GM23248 (cell line): ENCODE results near the gene SP6. TPM values are rescaled to one million over a fixed set of nuclear protein-coding genes. Genes with fewer than 3 reads are reported as not detected.
A peak's percentile ranks its signal among the peaks of the same experiment; 100 is the strongest.

ENCODE experiments used
- DNase-seq: peaks from one replicate; pipeline ENCODE4 v3.0.0-alpha.2; 2015
- H2AFZ ChIP-seq: fragments of 200-600 bp; sonication (generic); 2 replicates; pipeline ENCODE4 v1.6.1; 2016; ENCODE audit warnings: antibody characterized with exemption
- H3F3A ChIP-seq: fragments of 200-600 bp; sonication (generic); 2 replicates; pipeline ENCODE4 v1.6.1; 2016; ENCODE audit warnings: mild to moderate bottlenecking, antibody characterized with exemption, mixed run types; ENCODE audit not compliant: insufficient read depth
- H3K27ac ChIP-seq: fragments of 200-600 bp; sonication (generic); 2 replicates; pipeline ENCODE4 v1.5.1; 2016; ENCODE audit warnings: mild to moderate bottlenecking
- H3K27me3 ChIP-seq: fragments of 200-600 bp; sonication (generic); replicated peaks from 2 replicates; pipeline ENCODE4 v1.6.1; 2016; ENCODE audit warnings: mild to moderate bottlenecking; ENCODE audit not compliant: insufficient read depth
- H3K36me3 ChIP-seq: fragments of 200-600 bp; sonication (generic); 2 replicates; pipeline ENCODE4 v1.6.1; 2016; ENCODE audit warnings: low read depth, mild to moderate bottlenecking
- H3K4me1 ChIP-seq: fragments of 200-600 bp; sonication (generic); 2 replicates; pipeline ENCODE4 v1.6.1; 2016; ENCODE audit warnings: mild to moderate bottlenecking; ENCODE audit not compliant: insufficient read depth
- H3K4me2 ChIP-seq: fragments of 200-600 bp; sonication (generic); one replicate; pipeline ENCODE4 v1.6.1; 2016; ENCODE audit warnings: mild to moderate bottlenecking; ENCODE audit not compliant: unreplicated experiment
- H3K4me3 ChIP-seq: fragments of 200-600 bp; sonication (generic); 2 replicates; pipeline ENCODE4 v1.5.1; 2016; ENCODE audit warnings: mild to moderate bottlenecking
- H3K79me2 ChIP-seq: fragments of 200-600 bp; sonication (generic); 2 replicates; pipeline ENCODE4 v1.6.1; 2016; ENCODE audit warnings: mild to moderate bottlenecking; ENCODE audit not compliant: insufficient read depth
- H3K9ac ChIP-seq: fragments of 200-600 bp; sonication (generic); 2 replicates; pipeline ENCODE4 v1.6.1; 2016; ENCODE audit warnings: mild to moderate bottlenecking
- H3K9me2 ChIP-seq: fragments of 200-600 bp; sonication (generic); 2 replicates; pipeline ENCODE4 v1.6.1; 2016; ENCODE audit warnings: mixed run types, mild to moderate bottlenecking, moderate library complexity; ENCODE audit not compliant: insufficient read depth
- H3K9me3 ChIP-seq: fragments of 200-600 bp; sonication (generic); one replicate; pipeline ENCODE4 v1.6.1; 2017; ENCODE audit warnings: low read depth
- H4K20me1 ChIP-seq: fragments of 200-600 bp; sonication (generic); 2 replicates; pipeline ENCODE4 v1.6.0; 2016; ENCODE audit not compliant: insufficient read depth
- EZH2 ChIP-seq: fragments of 200-600 bp; sonication (generic); IDR thresholded peaks from 2 replicates; pipeline ENCODE4 v1.6.1; 2018; ENCODE audit warnings: antibody characterized with exemption, mild to moderate bottlenecking; ENCODE audit not compliant: insufficient read depth, poor library complexity, severe bottlenecking
- EZH2phosphoT487 ChIP-seq: fragments of 200-600 bp; sonication (generic); IDR thresholded peaks from 2 replicates; pipeline ENCODE4 v1.6.1; 2018; ENCODE audit warnings: antibody characterized with exemption, moderate library complexity, mild to moderate bottlenecking, low read depth; ENCODE audit not compliant: insufficient read depth
- whole genome bisulfite sequencing, 2 experiments: methylation state at CpG; one replicate each; pipeline ENCODE4 v1.1.6; 2015 to 2017; ENCODE audit warnings: low lambda C conversion rate in 2 of 2, low coverage in 1 of 2; ENCODE audit errors: missing lambda C conversion rate in 2 of 2; 5-methylcytosine and 5-hydroxymethylcytosine counted together
- in situ Hi-C: fragments of 300-500 bp; cut with MboI; formaldehyde crosslinking; loops from 2 replicates; pipeline ENCODE4 v1.15.0; 2020
- polyA plus RNA-seq: library from polyadenylated mRNA; unstranded; fragments of >200 nt; fragmentation: Nextera tagmentation; extraction: Ambion mirVana; gene quantifications from 2 replicates; pipeline ENCODE4 v1.2.1, GENCODE V29; 2016
- total RNA-seq: library from RNA; depleted of rRNA; stranded (reverse); fragments of >200 nt; shearing (Covaris generic); gene quantifications from 2 replicates; pipeline ENCODE4 v1.2.3, GENCODE V29; 2014

Gene SP6
- total and polyA plus RNA-seq, 2 experiments from 2014 or later, result not detected

- H3K4me2 ChIP-seq, result peak overlapping the region; percentile 99
- TF ChIP-seq EZH2phosphoT487 (no peak), EZH2 (no peak)
- H3K9ac ChIP-seq, result peak overlapping the region; percentile 87
- peak overlapping the region; percentile 94 for H3K4me3 ChIP-seq
- peak overlapping the region; percentile 80 for H2AFZ ChIP-seq
- peak; percentile 50 for DNase-seq
- no peaks in the 10 kb centered on the region for H3K9me3 ChIP-seq
- peaks cover 9% of the 10 kb centered on the region; the same call in 1 of the 2 replicates for H3F3A ChIP-seq
- in situ Hi-C loops, result no loop called here
- H3K36me3 ChIP-seq, result no peaks in the 10 kb centered on the region
- peak overlapping the region; percentile 80 for H3K27ac ChIP-seq
- H4K20me1 ChIP-seq, result no peaks in the 10 kb centered on the region
- peaks cover 17% of the 10 kb centered on the region for H3K4me1 ChIP-seq
- H3K9me2 ChIP-seq, result no peaks in the 10 kb centered on the region
- peaks cover 66% of the 10 kb centered on the region for H3K79me2 ChIP-seq
- H3K27me3 ChIP-seq, result no peaks in the 10 kb centered on the region
- 1 to 2% methylated on average over 20 to 22 of the region's 22 CpGs for WGBS, 2 experiments
These were observed 45.9 kb upstream of the SP6 start for GRCh38 chr17:47896672-47897490.

- in situ Hi-C loops, result no loop called here
- peak within 1 kb of the TSS; percentile 93 for H2AFZ ChIP-seq
- no peaks in the 10 kb centered on the region for H3K9me2 ChIP-seq
- no peak for TF ChIP-seq EZH2phosphoT487
- H3K9me3 ChIP-seq, result no peaks in the 10 kb centered on the region
- WGBS, 2 experiments, result 1% methylated on average over 38 to 39 of the region's 70 CpGs
- peaks cover 17% of the 10 kb centered on the region for H3K4me1 ChIP-seq
- H3K9ac ChIP-seq, result peak within 1 kb of the TSS; percentile 88
- peaks cover 58% of the 10 kb centered on the region for H3K79me2 ChIP-seq
- H3K27me3 ChIP-seq, result no peaks in the 10 kb centered on the region
- DNase-seq, result peak; percentile 99
- H3K36me3 ChIP-seq, result no peaks in the 10 kb centered on the region
- H3F3A ChIP-seq, result peaks cover 9% of the 10 kb centered on the region; the same call in 1 of the 2 replicates
- H4K20me1 ChIP-seq, result no peaks in the 10 kb centered on the region
- peak within 1 kb of the TSS; percentile 94 for H3K4me3 ChIP-seq
- peak within 1 kb of the TSS; percentile 80 for H3K27ac ChIP-seq
- peak within 1 kb of the TSS; percentile 99 for H3K4me2 ChIP-seq
These were observed 45.1 kb upstream of the SP6 start, which contains the start of gene SP2 for GRCh38 chr17:47895856-47896671. Gene SP2 (plus strand): TSS chr17:47896236. CDS start chr17:47896287, 51 bp downstream.

GRCh38 chr17:47895347-47895855 is 44.4 kb upstream of the SP6 start:
- H4K20me1 ChIP-seq, result no peaks in the 10 kb centered on the region
- in situ Hi-C loops, result no loop called here
- no peaks in the 10 kb centered on the region for H3K9me2 ChIP-seq
- peak overlapping the region; percentile 93 for H2AFZ ChIP-seq
- H3K9ac ChIP-seq, result peak overlapping the region; percentile 88
- TF ChIP-seq EZH2phosphoT487 (no peak), EZH2 (no peak)
- H3K36me3 ChIP-seq, result no peaks in the 10 kb centered on the region
- H3K9me3 ChIP-seq, result no peaks in the 10 kb centered on the region
- peaks cover 52% of the 10 kb centered on the region for H3K79me2 ChIP-seq
- WGBS, 2 experiments, result 0 to 2% methylated on average over 25 of the region's 25 CpGs
- peak; percentile 76 for DNase-seq
- peaks cover 17% of the 10 kb centered on the region for H3K4me1 ChIP-seq
- peak overlapping the region; percentile 90 for H3K4me3 ChIP-seq
- H3K27ac ChIP-seq, result peak overlapping the region; percentile 52
- no peaks in the 10 kb centered on the region for H3K27me3 ChIP-seq
- peak overlapping the region; percentile 95 for H3K4me2 ChIP-seq
- peaks cover 9% of the 10 kb centered on the region; the same call in 1 of the 2 replicates for H3F3A ChIP-seq
